Fibroblast of villous mesenchyme (primary cell): ENCODE measurements around the gene FAM131A. TPM values are rescaled to one million over a fixed set of nuclear protein-coding genes. Genes with fewer than 3 reads are reported as not detected.

Source experiments
- DNase-seq: peaks from one replicate; pipeline ENCODE4 v3.0.0-alpha.2; 2010; ENCODE audit warnings: low read depth
- H3K4me3 ChIP-seq: 2 replicates; pipeline ENCODE4 v1.5.1; 2011; ENCODE audit warnings: low read depth, mild to moderate bottlenecking, low read length
- total RNA-seq: library from RNA; depleted of rRNA; stranded (reverse); fragments of >200 nt; gene quantifications from 2 replicates; pipeline ENCODE4 v1.2.3, GENCODE V29; 2012
- TF ChIP-seq, protein P1 (sequence below): IDR thresholded peaks from 2 replicates; pipeline ENCODE4 v1.5.1; 2012; ENCODE audit warnings: low read depth, mild to moderate bottlenecking, low read length; ENCODE audit not compliant: insufficient read depth

Gene FAM131A
- total RNA-seq, 1 donor = 17.3 TPM

GRCh38 chr3:184333700-184334099, 3.7 kb upstream of the FAM131A start:
- DNase-seq = no peak
- TF ChIP-seq, protein P1, sequence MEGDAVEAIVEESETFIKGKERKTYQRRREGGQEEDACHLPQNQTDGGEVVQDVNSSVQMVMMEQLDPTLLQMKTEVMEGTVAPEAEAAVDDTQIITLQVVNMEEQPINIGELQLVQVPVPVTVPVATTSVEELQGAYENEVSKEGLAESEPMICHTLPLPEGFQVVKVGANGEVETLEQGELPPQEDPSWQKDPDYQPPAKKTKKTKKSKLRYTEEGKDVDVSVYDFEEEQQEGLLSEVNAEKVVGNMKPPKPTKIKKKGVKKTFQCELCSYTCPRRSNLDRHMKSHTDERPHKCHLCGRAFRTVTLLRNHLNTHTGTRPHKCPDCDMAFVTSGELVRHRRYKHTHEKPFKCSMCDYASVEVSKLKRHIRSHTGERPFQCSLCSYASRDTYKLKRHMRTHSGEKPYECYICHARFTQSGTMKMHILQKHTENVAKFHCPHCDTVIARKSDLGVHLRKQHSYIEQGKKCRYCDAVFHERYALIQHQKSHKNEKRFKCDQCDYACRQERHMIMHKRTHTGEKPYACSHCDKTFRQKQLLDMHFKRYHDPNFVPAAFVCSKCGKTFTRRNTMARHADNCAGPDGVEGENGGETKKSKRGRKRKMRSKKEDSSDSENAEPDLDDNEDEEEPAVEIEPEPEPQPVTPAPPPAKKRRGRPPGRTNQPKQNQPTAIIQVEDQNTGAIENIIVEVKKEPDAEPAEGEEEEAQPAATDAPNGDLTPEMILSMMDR = no peak

DNA sequence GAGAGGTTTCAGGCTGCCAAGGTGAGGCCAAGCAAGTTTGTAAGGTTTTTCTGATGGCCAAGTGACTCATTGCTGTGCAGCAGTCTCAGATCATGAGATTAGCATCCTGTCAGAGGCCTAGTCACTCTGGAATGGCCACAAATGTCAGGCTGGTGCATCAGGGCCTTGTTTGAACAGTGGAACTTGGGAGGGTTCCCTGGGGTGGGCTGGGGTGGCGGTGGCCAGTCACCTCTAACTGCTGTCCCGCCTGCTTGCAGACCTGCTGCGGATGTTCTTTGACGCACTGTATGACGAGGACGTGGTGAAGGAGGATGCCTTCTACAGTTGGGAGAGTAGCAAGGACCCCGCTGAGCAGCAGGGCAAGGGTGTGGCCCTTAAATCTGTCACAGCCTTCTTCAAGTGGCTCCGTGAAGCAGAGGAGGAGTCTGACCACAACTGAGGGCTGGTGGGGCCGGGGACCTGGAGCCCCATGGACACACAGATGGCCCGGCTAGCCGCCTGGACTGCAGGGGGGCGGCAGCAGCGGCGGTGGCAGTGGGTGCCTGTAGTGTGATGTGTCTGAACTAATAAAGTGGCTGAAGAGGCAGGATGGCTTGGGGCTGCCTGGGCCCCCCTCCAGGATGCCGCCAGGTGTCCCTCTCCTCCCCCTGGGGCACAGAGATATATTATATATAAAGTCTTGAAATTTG, 2.8 kb upstream of the FAM131A start:
- peak; percentile 55 for DNase-seq
- H3K4me3 ChIP-seq = no peak overlapping the region

More at GRCh38 chr3:184333700-184334099, 3.7 kb upstream of the FAM131A start:
- no peak overlapping the region for H3K4me3 ChIP-seq

DNA sequence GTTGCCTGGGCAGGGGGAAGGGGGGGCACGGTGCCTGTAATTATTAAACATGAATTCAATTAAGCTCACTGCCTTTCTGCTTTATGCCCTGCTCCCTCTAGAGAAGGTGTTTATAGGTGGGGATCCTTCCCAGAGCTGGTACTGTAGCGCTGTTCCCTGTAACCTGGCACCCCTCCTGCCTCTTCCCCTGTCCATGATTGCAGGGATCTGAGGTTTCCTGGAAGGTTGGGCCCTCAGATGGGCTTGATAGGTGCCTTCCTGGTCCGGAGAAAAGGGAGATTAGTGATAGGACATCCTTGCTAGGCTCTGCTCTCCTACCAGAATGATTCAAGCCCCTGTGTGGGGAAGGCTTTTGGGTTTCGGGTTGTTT, 2.1 kb upstream of the FAM131A start:
- peak overlapping the region; percentile 75 for H3K4me3 ChIP-seq
- DNase-seq = no peak
- TF ChIP-seq, protein P1 = no peak

More for the DNA sequence above, 2.8 kb upstream of the FAM131A start:
- TF ChIP-seq, protein P1 = no peak

- TF ChIP-seq, protein P1 = no peak
- DNase-seq = peak; percentile 82
- peak overlapping the region; percentile 75 for H3K4me3 ChIP-seq
Measured at GRCh38 chr3:184335661-184336546, 1.5 kb upstream of the FAM131A start.

- peak; percentile 63 for DNase-seq
- H3K4me3 ChIP-seq = peak overlapping the region; percentile 75
- TF ChIP-seq, protein P1 = no peak
Measured at GRCh38 chr3:184336547-184337398, 627 bp upstream of the FAM131A start.

GRCh38 chr3:184337981-184338380, 581 bp downstream of the FAM131A start:
- no peak for DNase-seq
- TF ChIP-seq, protein P1 = no peak
- no peak overlapping the region for H3K4me3 ChIP-seq
